Measurements from ENCODE around the gene DIP2A.

DNA sequence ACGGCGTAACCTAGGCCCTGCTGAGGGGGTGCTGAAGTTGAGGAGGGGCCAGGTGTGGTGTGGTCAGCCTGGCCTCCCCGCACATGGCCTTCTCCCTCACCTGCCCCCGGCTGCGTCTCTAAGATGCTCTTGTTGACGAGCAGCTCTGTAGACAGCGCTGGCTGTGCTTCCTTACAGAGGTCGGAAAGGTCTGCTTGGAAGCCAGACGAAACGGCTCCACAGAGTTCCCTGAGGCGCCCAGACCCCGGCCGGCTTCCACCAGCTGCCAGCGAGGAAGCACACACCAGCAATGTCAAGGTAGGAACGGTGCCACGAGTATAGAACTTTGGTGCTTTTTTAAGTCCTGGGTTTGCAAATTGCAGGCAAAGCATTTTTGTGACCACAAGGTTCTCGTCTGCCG lies 18.8 kb upstream of the DIP2A start:
- TF ChIP-seq, protein P1, sequence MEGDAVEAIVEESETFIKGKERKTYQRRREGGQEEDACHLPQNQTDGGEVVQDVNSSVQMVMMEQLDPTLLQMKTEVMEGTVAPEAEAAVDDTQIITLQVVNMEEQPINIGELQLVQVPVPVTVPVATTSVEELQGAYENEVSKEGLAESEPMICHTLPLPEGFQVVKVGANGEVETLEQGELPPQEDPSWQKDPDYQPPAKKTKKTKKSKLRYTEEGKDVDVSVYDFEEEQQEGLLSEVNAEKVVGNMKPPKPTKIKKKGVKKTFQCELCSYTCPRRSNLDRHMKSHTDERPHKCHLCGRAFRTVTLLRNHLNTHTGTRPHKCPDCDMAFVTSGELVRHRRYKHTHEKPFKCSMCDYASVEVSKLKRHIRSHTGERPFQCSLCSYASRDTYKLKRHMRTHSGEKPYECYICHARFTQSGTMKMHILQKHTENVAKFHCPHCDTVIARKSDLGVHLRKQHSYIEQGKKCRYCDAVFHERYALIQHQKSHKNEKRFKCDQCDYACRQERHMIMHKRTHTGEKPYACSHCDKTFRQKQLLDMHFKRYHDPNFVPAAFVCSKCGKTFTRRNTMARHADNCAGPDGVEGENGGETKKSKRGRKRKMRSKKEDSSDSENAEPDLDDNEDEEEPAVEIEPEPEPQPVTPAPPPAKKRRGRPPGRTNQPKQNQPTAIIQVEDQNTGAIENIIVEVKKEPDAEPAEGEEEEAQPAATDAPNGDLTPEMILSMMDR (conservative IDR thresholded peaks at IDR 0.05), result no peak
- no peak for TF ChIP-seq ZFX (IDR thresholded peaks at IDR 0.05)

Data from C4-2B (cell line).